ENCODE results near the gene PGM1.
A peak's percentile ranks its signal among the peaks of the same experiment; 100 is the strongest.
"Not testable (repeated sequence)": the region's sequence is repeated elsewhere in the genome, so short reads cannot be mapped to it uniquely, and the experiment has no call there.

The PGM1 gene

DNA sequence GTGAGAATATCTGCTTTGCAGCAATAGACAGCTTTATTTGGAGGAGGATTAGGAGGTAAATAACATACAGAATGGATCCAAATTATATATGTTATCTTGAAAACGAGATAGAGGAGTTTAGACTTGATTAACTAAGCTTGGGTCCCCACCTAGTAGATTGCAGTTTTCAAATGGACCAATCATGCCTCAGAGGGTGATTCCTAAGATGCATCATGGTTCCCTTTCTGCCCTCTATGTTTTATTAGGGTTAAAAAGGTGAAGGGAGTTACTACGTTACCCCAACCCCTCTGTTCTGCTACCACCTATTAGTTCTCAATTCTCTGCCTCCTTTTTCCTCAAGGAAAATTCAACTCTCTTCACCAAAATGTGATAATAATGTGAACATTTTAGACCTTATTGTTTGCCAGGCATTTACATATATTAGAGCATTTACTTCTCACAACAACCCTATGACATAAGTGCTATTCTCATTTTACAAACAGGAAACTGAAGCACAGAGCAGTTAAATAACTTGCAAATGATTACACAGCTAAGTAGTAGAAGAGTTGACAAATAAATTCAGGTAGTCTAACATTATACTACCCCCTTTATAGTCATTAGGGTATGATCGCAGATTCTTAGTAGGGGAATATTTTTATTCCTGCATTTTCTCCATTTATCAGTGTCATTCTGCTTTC, 23.4 kb upstream of the PGM1 start:
- H3K36me3 ChIP-seq (ENCODE audit: control insufficient read depth in 1 of 2, insufficient read depth in 2 of 2, low read length in 2 of 2) = no peaks in the 10 kb centered on the region
- H3K27me3 ChIP-seq (ENCODE audit: control insufficient read depth in 1 of 2, insufficient read depth in 2 of 2, low read length in 2 of 2) = no peaks in the 10 kb centered on the region
- H3K9ac ChIP-seq (ENCODE audit: low read depth in 1 of 2, low read length in 2 of 2) = no peak overlapping the region

DNA sequence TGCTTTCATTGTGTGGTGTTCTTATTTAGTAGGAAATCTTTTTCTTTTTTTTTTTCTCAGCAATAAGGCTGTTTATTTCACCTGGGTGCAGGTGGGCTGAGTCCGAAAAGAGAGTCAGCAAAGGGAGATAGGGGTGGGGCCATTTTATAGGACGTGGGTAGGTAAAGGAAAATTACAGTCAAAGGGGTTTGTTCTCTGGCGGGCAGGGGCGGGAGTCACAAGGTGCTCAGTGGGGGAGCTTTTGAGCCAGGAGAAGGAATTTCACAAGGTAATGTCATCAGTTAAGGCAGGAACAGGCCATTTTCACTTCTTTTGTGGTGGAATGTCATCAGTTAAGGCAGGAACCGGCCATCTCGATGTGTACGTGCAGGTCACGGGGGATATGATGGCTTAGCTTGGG, 20.5 kb upstream of the PGM1 start:
- not testable (repeated sequence) for H3K4me3 ChIP-seq (ENCODE audit: low read depth in 1 of 2, low read length in 2 of 2); H3K27me3 ChIP-seq (ENCODE audit: control insufficient read depth in 1 of 2, insufficient read depth in 2 of 2, low read length in 2 of 2); H3K27ac ChIP-seq (ENCODE audit: low read depth, low read length); H3K9me3 ChIP-seq (ENCODE audit: control insufficient read depth in 1 of 2, low read length in 2 of 2); H3K36me3 ChIP-seq (ENCODE audit: control insufficient read depth in 1 of 2, insufficient read depth in 2 of 2, low read length in 2 of 2); H3K4me1 ChIP-seq (ENCODE audit: control insufficient read depth in 1 of 2, insufficient read depth in 2 of 2, low read length in 2 of 2); H3K9ac ChIP-seq (ENCODE audit: low read depth in 1 of 2, low read length in 2 of 2)

More for the DNA sequence above, 23.4 kb upstream of the PGM1 start:
- Histone ChIP-seq H3K27ac (ENCODE audit: low read depth, low read length) (no peak overlapping the region), H3K4me1 (ENCODE audit: control insufficient read depth in 1 of 2, insufficient read depth in 2 of 2, low read length in 2 of 2) (no peaks in the 10 kb centered on the region), H3K9me3 (ENCODE audit: control insufficient read depth in 1 of 2, low read length in 2 of 2) (no peaks in the 10 kb centered on the region), H3K4me3 (ENCODE audit: low read depth in 1 of 2, low read length in 2 of 2) (no peak overlapping the region)

DNA sequence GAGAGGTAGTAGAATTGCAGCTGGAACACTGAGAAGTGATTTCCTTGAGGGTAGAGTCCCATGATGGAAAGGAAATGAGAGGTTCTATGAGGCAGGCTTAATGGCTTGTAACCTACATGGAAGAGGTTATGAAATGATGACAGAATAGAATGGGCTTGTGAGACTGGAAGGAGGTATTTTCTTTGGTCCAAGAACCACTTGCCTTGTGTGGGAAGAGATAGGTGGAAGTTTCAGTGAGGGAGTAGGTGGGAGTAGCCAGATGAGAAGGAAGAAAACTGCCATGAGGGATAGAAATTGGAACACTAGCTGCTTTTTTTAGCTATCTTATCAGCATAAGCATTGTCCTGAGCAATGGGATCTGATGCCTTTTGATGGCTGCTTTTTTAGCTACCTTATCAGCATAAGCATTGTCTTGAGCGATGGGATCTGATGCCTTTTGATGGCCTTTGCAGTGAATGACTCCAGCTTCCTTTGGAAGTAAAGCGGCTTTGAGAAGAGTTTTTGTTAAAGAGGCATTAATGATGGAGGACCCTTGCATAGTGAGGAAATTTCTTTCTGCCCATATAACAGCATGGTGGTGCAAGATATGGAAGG, 18.9 kb upstream of the PGM1 start:
- H3K4me3 ChIP-seq (ENCODE audit: low read depth in 1 of 2, low read length in 2 of 2); H3K27me3 ChIP-seq (ENCODE audit: control insufficient read depth in 1 of 2, insufficient read depth in 2 of 2, low read length in 2 of 2); H3K36me3 ChIP-seq (ENCODE audit: control insufficient read depth in 1 of 2, insufficient read depth in 2 of 2, low read length in 2 of 2); H3K27ac ChIP-seq (ENCODE audit: low read depth, low read length); H3K9me3 ChIP-seq (ENCODE audit: control insufficient read depth in 1 of 2, low read length in 2 of 2); H3K4me1 ChIP-seq (ENCODE audit: control insufficient read depth in 1 of 2, insufficient read depth in 2 of 2, low read length in 2 of 2); H3K9ac ChIP-seq (ENCODE audit: low read depth in 1 of 2, low read length in 2 of 2): not testable (repeated sequence)

DNA sequence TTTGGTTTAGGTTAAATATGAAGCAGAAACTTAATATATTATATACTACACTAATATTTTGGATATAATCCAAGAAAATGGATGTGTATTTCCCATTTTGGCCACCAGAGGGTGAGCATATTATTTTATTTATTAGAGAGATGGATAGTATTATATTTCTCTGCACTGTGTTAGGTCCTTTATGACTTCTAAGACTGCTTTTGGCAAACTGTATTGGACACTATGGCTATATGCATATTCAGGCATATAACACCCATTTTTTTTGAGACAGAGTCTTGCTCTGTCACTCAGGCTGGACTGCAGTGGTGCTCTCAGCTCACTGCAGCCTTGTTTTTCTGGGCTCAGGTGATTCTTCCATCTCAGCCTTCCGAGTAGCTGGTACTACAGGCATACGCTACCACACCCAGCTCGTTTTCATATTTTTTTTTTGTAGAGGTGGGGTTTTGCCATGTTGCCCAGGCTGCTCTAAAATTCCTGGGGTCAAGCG, 17.8 kb upstream of the PGM1 start:
- peaks cover 0 to 3% of the 10 kb centered on the region in 2 donors for H3K9me3 ChIP-seq (ENCODE audit: control insufficient read depth in 1 of 2, low read length in 2 of 2)
- no peak overlapping the region for H3K9ac ChIP-seq (ENCODE audit: low read depth in 1 of 2, low read length in 2 of 2)

DNA sequence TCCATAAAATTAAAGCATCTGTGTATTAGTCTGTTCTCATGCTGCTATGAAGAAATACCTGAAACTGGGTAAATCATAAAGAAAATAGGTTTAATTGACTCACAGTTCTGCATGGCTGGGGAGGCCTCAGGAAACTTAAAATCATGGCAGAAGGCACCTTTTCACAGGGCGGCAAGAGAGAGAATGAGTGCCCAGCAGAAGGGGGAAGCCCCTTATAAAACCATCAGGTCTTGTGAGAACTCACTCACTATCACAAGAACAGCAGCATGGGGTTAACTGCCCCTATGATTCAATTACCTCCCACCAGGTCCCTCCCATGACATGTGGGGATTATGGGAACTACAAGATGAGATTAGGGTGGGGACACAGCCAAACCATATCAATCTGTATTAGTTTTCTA, 6.9 kb upstream of the PGM1 start:
- H3K9ac ChIP-seq (ENCODE audit: low read depth in 1 of 2, low read length in 2 of 2); H3K36me3 ChIP-seq (ENCODE audit: control insufficient read depth in 1 of 2, insufficient read depth in 2 of 2, low read length in 2 of 2); H3K27ac ChIP-seq (ENCODE audit: low read depth, low read length); H3K9me3 ChIP-seq (ENCODE audit: control insufficient read depth in 1 of 2, low read length in 2 of 2); H3K27me3 ChIP-seq (ENCODE audit: control insufficient read depth in 1 of 2, insufficient read depth in 2 of 2, low read length in 2 of 2); H3K4me3 ChIP-seq (ENCODE audit: low read depth in 1 of 2, low read length in 2 of 2): not testable (repeated sequence)
- peaks cover 5 to 16% of the 10 kb centered on the region in 2 donors for H3K4me1 ChIP-seq (ENCODE audit: control insufficient read depth in 1 of 2, insufficient read depth in 2 of 2, low read length in 2 of 2)

More for the DNA sequence above, 17.8 kb upstream of the PGM1 start:
- Histone ChIP-seq H3K27ac (ENCODE audit: low read depth, low read length) (no peak overlapping the region), H3K27me3 (ENCODE audit: control insufficient read depth in 1 of 2, insufficient read depth in 2 of 2, low read length in 2 of 2) (no peaks in the 10 kb centered on the region), H3K36me3 (ENCODE audit: control insufficient read depth in 1 of 2, insufficient read depth in 2 of 2, low read length in 2 of 2) (no peaks in the 10 kb centered on the region), H3K4me1 (ENCODE audit: control insufficient read depth in 1 of 2, insufficient read depth in 2 of 2, low read length in 2 of 2) (no peaks in the 10 kb centered on the region), H3K4me3 (ENCODE audit: low read depth in 1 of 2, low read length in 2 of 2) (no peak overlapping the region)

DNA sequence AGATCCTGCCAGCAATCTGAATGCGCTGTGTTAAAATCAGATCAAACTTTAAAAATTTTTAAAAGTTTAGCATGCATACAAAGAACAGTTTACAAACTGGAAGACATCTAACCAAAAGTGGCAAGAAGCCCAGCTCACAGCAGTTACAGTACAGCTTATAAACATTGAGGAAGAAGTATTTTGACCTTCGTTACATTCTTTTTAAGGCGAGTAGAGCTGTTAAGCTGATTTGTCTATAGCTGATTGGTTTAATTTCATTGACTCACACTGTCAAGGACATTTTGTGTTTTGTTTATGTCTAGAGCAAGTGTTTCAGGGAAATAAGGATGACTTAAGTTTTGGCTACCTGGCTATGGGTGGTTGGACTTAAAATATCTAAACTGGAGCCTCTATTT, 3.0 kb upstream of the PGM1 start:
- Histone ChIP-seq H3K36me3 (ENCODE audit: control insufficient read depth in 1 of 2, insufficient read depth in 2 of 2, low read length in 2 of 2) (no peaks in the 10 kb centered on the region), H3K4me3 (ENCODE audit: low read depth in 1 of 2, low read length in 2 of 2) (no peak overlapping the region), H3K27me3 (ENCODE audit: control insufficient read depth in 1 of 2, insufficient read depth in 2 of 2, low read length in 2 of 2) (no peaks in the 10 kb centered on the region), H3K9ac (ENCODE audit: low read depth in 1 of 2, low read length in 2 of 2) (no peak overlapping the region), H3K27ac (ENCODE audit: low read depth, low read length) (no peak overlapping the region), H3K9me3 (ENCODE audit: control insufficient read depth in 1 of 2, low read length in 2 of 2) (no peaks in the 10 kb centered on the region), H3K4me1 (ENCODE audit: control insufficient read depth in 1 of 2, insufficient read depth in 2 of 2, low read length in 2 of 2) (peaks cover 15 to 23% of the 10 kb centered on the region in 2 donors)

DNA sequence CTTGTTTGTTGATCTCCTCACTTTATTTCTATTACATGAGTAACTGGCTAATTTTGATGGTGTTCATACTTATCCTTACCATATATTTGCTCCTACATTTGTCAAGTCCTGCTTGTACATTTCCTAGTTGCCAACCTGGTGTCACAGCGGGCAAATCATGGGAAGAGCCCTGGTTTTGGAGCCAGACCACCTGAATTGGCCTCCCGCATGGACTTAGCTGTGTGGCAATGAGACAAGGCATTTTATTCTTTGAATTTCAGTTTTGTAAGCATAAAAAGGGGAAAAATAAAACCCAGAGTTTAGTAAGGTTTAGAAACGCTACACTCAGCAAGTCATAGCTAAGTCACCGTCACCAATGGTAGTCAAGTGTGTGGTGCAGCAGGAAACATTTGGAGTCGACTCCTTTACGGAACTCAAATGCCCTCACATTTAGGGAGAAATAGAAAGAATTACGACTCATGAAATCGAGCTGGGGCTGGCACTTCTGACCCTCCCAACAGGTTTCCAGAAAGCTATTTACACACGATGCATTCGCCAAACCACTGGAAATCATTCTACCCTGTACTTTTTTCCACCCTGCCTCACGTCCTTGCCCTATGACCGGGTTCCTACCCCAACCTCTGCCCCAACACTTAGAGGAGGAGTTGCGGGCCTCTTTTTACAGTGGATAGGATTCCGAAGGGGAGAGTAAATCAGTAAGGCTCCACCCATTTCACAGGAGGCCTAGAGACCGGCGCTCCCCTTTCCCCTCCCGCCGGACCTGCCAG, 492 bp upstream of the PGM1 start:
- Histone ChIP-seq H3K4me3 (ENCODE audit: low read depth in 1 of 2, low read length in 2 of 2) (peak overlapping the region; percentile 83 to 92), H3K9me3 (ENCODE audit: control insufficient read depth in 1 of 2, low read length in 2 of 2) (no peaks in the 10 kb centered on the region), H3K27ac (ENCODE audit: low read depth, low read length) (peak overlapping the region; percentile 92), H3K36me3 (ENCODE audit: control insufficient read depth in 1 of 2, insufficient read depth in 2 of 2, low read length in 2 of 2) (no peaks in the 10 kb centered on the region), H3K27me3 (ENCODE audit: control insufficient read depth in 1 of 2, insufficient read depth in 2 of 2, low read length in 2 of 2) (no peaks in the 10 kb centered on the region), H3K4me1 (ENCODE audit: control insufficient read depth in 1 of 2, insufficient read depth in 2 of 2, low read length in 2 of 2) (peaks cover 15 to 23% of the 10 kb centered on the region in 2 donors), H3K9ac (ENCODE audit: low read depth in 1 of 2, low read length in 2 of 2) (peak overlapping the region; percentile 89 to 92)

DNA sequence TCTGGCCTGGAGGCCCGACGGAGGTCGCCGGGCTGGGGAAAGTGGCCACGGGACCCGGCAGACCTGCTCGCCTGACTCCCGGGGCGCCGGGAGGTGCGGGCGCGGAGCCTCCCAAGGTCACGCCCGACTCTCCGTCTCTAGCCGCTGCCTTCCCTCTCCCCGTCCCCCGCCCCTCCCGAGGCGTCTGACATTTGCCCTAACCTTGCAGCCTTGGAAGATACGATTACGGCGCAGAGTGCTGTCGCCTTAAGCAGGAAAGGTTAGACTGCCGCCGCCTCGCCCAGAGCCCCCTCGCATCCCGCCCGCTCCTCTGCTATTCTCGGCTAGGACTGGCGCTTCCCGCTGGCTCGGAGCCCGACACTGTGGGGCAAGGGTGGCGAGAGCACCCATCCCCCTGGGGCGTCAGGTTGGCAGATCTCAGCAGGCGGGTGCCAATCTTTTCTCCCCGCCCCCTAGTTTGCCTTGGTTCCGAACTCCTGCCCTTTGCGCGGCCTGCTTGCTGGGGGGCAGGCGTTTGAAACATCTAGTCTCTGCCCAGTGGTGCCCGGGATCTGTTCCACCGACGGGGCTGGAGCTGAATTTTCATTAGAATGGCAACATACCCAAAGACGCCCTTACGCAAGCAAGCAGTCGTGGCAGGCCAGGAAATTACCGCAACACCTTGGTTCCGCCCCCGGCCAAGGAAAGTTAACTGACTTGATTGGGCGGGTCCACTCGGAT, 835 bp downstream of the PGM1 start:
- H3K27me3 ChIP-seq (ENCODE audit: control insufficient read depth in 1 of 2, insufficient read depth in 2 of 2, low read length in 2 of 2) = no peaks in the 10 kb centered on the region
- H3K4me1 ChIP-seq (ENCODE audit: control insufficient read depth in 1 of 2, insufficient read depth in 2 of 2, low read length in 2 of 2) = peaks cover 15 to 23% of the 10 kb centered on the region in 2 donors
- peak overlapping the region; percentile 83 to 92 for H3K4me3 ChIP-seq (ENCODE audit: low read depth in 1 of 2, low read length in 2 of 2)
- peak overlapping the region; percentile 92 for H3K27ac ChIP-seq (ENCODE audit: low read depth, low read length)
- no peaks in the 10 kb centered on the region for H3K36me3 ChIP-seq (ENCODE audit: control insufficient read depth in 1 of 2, insufficient read depth in 2 of 2, low read length in 2 of 2)
- H3K9ac ChIP-seq (ENCODE audit: low read depth in 1 of 2, low read length in 2 of 2) = peak overlapping the region; percentile 89 to 92
- no peaks in the 10 kb centered on the region for H3K9me3 ChIP-seq (ENCODE audit: control insufficient read depth in 1 of 2, low read length in 2 of 2)

DNA sequence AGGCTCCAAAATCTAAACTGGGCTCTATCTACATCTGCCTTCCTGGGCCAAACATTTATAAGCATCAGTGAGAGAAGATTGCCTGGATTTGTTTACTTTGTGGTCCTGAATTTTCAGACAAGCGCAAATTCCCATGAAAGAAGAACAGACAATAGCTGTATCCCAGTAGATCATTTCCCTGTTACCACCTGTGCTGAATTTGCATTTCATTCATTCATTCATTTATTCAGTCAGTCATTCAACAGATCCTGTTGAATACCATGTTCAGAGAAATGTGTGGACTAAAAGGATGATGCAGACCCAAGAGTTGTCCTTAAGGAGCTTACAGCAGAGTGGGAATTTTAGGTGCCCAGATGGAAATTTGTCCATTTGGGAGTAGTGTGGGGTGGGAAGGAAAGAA, 2.2 kb downstream of the PGM1 start:
- no peak overlapping the region for H3K4me3 ChIP-seq (ENCODE audit: low read depth in 1 of 2, low read length in 2 of 2)
- H3K36me3 ChIP-seq (ENCODE audit: control insufficient read depth in 1 of 2, insufficient read depth in 2 of 2, low read length in 2 of 2) = no peaks in the 10 kb centered on the region
- H3K4me1 ChIP-seq (ENCODE audit: control insufficient read depth in 1 of 2, insufficient read depth in 2 of 2, low read length in 2 of 2) = peaks cover 9 to 15% of the 10 kb centered on the region in 2 donors
- H3K9me3 ChIP-seq (ENCODE audit: control insufficient read depth in 1 of 2, low read length in 2 of 2) = no peaks in the 10 kb centered on the region
- no peak overlapping the region for H3K9ac ChIP-seq (ENCODE audit: low read depth in 1 of 2, low read length in 2 of 2)
- H3K27me3 ChIP-seq (ENCODE audit: control insufficient read depth in 1 of 2, insufficient read depth in 2 of 2, low read length in 2 of 2) = no peaks in the 10 kb centered on the region
- no peak overlapping the region for H3K27ac ChIP-seq (ENCODE audit: low read depth, low read length)

DNA sequence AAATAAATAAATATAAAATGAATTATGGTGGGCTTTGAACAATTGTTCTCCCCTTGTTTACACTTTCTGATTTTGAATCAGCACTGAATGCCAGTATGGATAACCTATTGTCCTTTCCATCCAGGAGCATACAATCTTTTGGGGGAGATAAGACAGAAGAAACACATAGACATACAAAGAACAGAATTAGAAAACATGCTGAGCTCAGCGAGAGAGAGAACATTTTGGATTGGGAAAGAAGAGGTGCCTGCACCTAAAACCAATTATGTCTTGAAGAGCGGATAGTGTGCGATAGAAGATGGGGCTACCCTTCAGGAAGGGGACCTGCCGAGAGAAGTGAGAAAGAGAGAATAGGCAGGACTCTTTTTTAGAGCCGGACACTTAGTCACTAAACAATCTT, 6.6 kb downstream of the PGM1 start:
- no peak overlapping the region for H3K27ac ChIP-seq (ENCODE audit: low read depth, low read length)
- H3K9me3 ChIP-seq (ENCODE audit: control insufficient read depth in 1 of 2, low read length in 2 of 2) = no peaks in the 10 kb centered on the region
- H3K9ac ChIP-seq (ENCODE audit: low read depth in 1 of 2, low read length in 2 of 2) = no peak overlapping the region
- no peaks in the 10 kb centered on the region for H3K27me3 ChIP-seq (ENCODE audit: control insufficient read depth in 1 of 2, insufficient read depth in 2 of 2, low read length in 2 of 2)
- no peaks in the 10 kb centered on the region for H3K36me3 ChIP-seq (ENCODE audit: control insufficient read depth in 1 of 2, insufficient read depth in 2 of 2, low read length in 2 of 2)
- no peaks in the 10 kb centered on the region for H3K4me1 ChIP-seq (ENCODE audit: control insufficient read depth in 1 of 2, insufficient read depth in 2 of 2, low read length in 2 of 2)
- no peak overlapping the region for H3K4me3 ChIP-seq (ENCODE audit: low read depth in 1 of 2, low read length in 2 of 2)

All from duodenal mucosa (tissue), 2 donors.